ENCODE results near the gene CADM1. TPM values are rescaled to one million over a fixed set of nuclear protein-coding genes. Genes with fewer than 3 reads are reported as not detected.

CADM1 gene
- total and polyA plus RNA-seq, 2 donors (not counting 3 experiments of a cell fraction or from before 2014, with no cell fraction given): 0.52 to 2.6 TPM

DNA sequence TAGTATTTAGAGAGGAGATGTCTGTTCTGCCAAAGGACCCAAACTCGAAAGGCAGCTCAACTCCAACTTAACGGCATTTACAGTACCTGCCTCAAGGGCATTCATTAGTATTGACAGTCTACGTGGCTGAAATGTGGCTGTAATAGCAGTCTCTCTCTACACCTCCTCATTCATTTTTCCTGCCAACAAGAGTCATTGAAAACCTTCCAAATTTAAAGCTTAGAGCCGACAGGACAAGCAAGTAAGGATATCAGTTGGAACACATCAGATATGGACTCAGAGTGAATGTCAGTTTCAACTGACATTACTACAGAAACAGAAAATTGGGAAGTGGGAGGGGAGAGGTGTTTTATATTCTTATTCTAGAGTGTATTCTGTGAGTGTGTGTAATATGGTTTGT, 253.1 kb downstream of the CADM1 start:
- POLR2A ChIA-PET: no interaction called here
- no peak for FAIRE-seq
- Histone ChIP-seq H3K9me3 (replicated peaks; ENCODE audit: control insufficient read depth, insufficient read depth, low read length) (no peaks in the 10 kb centered on the region), H3K27me3 (ENCODE audit: control insufficient read depth in 2 of 2, insufficient read depth in 2 of 2, low read length in 2 of 2) (no peaks in the 10 kb centered on the region), H3K4me2 (ENCODE audit: insufficient read depth, low read length) (no peak overlapping the region), H2AFZ (ENCODE audit: low read depth, low read length) (no peak overlapping the region), H3K36me3 (ENCODE audit: control insufficient read depth in 2 of 2, extremely low read depth in 1 of 2, insufficient read depth in 2 of 2, low read length in 2 of 2) (no peaks in the 10 kb centered on the region), H4K20me1 (replicated peaks; ENCODE audit: control insufficient read depth, extremely low read depth, insufficient read depth, low read length) (no peaks in the 10 kb centered on the region), H3K27ac (ENCODE audit: insufficient read depth, low read depth, low read length) (no peak overlapping the region), H3K4me3 (replicated peaks in 1 of 3; ENCODE audit: insufficient read depth in 1 of 3, low read depth in 1 of 3, low read length in 3 of 3) (no peak overlapping the region), H3K4me1 (ENCODE audit: control insufficient read depth, extremely low read depth, insufficient read depth, low read length) (no peaks in the 10 kb centered on the region), H3K9ac (replicated peaks; ENCODE audit: extremely low read depth, insufficient read depth, low read length) (no peak overlapping the region), H3K79me2 (ENCODE audit: control insufficient read depth, insufficient read depth, low read length) (no peaks in the 10 kb centered on the region), H3K9me1 (replicated peaks; ENCODE audit: control insufficient read depth, extremely low read depth, insufficient read depth, low read length) (no peaks in the 10 kb centered on the region)
- intact Hi-C loops (cut with micrococcal nuclease) (no loop called here), dilution Hi-C loops (cut with MboI; ENCODE audit: extremely low pct_ligation_motif_present, low sequenced_read_pairs) (no loop called here)
- no TSS peak for BruUV-seq (replicated peaks)
- no peak for TF ChIP-seq GATA2 (IDR thresholded peaks at IDR 0.05; ENCODE audit: insufficient read depth, insufficient read length, low read depth, low read length)
- TF ChIP-seq EZH2 (IDR thresholded peaks at IDR 0.05; ENCODE audit: borderline replicate concordance, low read depth, low read length, severe bottlenecking): no peak
- TF ChIP-seq, protein P1, sequence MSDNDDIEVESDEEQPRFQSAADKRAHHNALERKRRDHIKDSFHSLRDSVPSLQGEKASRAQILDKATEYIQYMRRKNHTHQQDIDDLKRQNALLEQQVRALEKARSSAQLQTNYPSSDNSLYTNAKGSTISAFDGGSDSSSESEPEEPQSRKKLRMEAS (IDR thresholded peaks at IDR 0.05; ENCODE audit: insufficient read depth, insufficient read length): no peak
- TF ChIP-seq POLR2AphosphoS5 (IDR thresholded peaks at IDR 0.05; ENCODE audit: insufficient read depth, low read depth, low read length): no peak
- TF ChIP-seq FOS (IDR thresholded peaks at IDR 0.05; ENCODE audit: borderline replicate concordance, insufficient read depth, low read length): no peak
- TF ChIP-seq POLR2A (IDR thresholded peaks at IDR 0.05; ENCODE audit: low read depth, low read length): no peak
- TF ChIP-seq JUN (IDR thresholded peaks at IDR 0.05; ENCODE audit: borderline replicate concordance, insufficient read depth, insufficient read length, low read depth): no peak
- CTCF ChIA-PET: interaction anchor here (0.9 kb wide), 1 partner anchor 19 kb away, joined by 3 read pairs; no protein-coding TSS in a partner anchor
- DNase-seq (ENCODE audit: low read depth, low spot score): no peak

DNA sequence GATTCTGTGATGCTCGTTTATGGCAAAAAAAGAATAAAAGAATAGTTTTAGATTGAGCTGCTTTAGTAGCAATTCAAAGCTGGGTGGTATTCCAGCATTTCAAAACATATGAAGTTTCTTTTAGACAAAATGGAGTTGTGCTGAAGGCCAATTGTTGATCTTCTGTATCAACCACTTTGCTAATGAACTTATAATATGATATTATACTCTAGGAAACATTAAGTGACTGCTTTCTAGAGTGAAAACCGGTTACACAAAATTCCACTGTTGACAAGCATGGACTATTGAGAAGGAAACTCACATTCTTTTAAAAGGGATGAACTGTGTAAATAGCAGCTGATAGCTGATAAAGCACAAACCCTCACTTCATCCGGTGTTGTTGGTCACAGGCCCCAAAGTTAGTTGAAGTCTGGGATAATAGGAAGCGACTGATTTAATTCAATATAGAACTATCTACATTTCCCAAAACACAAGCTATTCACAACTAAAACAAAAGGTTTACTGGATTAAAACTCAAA, 255.1 kb downstream of the CADM1 start:
- intact Hi-C loops (cut with micrococcal nuclease) (no loop called here), dilution Hi-C loops (cut with MboI; ENCODE audit: extremely low pct_ligation_motif_present, low sequenced_read_pairs) (no loop called here)
- no peaks in the 10 kb centered on the region for H3K9me3 ChIP-seq (replicated peaks; ENCODE audit: control insufficient read depth, insufficient read depth, low read length)
- no peak for DNase-seq (ENCODE audit: low read depth, low spot score)
- no peaks in the 10 kb centered on the region for H3K27me3 ChIP-seq (ENCODE audit: control insufficient read depth in 2 of 2, insufficient read depth in 2 of 2, low read length in 2 of 2)
- H2AFZ ChIP-seq (ENCODE audit: low read depth, low read length): no peak overlapping the region
- H4K20me1 ChIP-seq (replicated peaks; ENCODE audit: control insufficient read depth, extremely low read depth, insufficient read depth, low read length): no peaks in the 10 kb centered on the region
- H3K9me1 ChIP-seq (replicated peaks; ENCODE audit: control insufficient read depth, extremely low read depth, insufficient read depth, low read length): no peaks in the 10 kb centered on the region
- H3K27ac ChIP-seq (ENCODE audit: insufficient read depth, low read depth, low read length): no peak overlapping the region
- TF ChIP-seq JUN (IDR thresholded peaks at IDR 0.05; ENCODE audit: borderline replicate concordance, insufficient read depth, insufficient read length, low read depth) (no peak), POLR2A (IDR thresholded peaks at IDR 0.05; ENCODE audit: low read depth, low read length) (no peak)
- TF ChIP-seq, protein P1 (IDR thresholded peaks at IDR 0.05; ENCODE audit: insufficient read depth, insufficient read length): no peak
- H3K36me3 ChIP-seq (ENCODE audit: control insufficient read depth in 2 of 2, extremely low read depth in 1 of 2, insufficient read depth in 2 of 2, low read length in 2 of 2): no peaks in the 10 kb centered on the region
- H3K4me1 ChIP-seq (ENCODE audit: control insufficient read depth, extremely low read depth, insufficient read depth, low read length): no peaks in the 10 kb centered on the region
- no peak overlapping the region for H3K9ac ChIP-seq (replicated peaks; ENCODE audit: extremely low read depth, insufficient read depth, low read length)
- H3K79me2 ChIP-seq (ENCODE audit: control insufficient read depth, insufficient read depth, low read length): no peaks in the 10 kb centered on the region
- BruUV-seq (replicated peaks): no TSS peak
- ChIA-PET POLR2A (no interaction called here), CTCF (no interaction called here)
- FAIRE-seq: no peak
- H3K4me3 ChIP-seq (replicated peaks in 1 of 3; ENCODE audit: insufficient read depth in 1 of 3, low read depth in 1 of 3, low read length in 3 of 3): no peak overlapping the region
- H3K4me2 ChIP-seq (ENCODE audit: insufficient read depth, low read length): no peak overlapping the region
